WTC11 (cell line): Measurements from ENCODE around the gene PAPPA2. TPM values are rescaled to one million over a fixed set of nuclear protein-coding genes. Genes with fewer than 3 reads are reported as not detected.

Source experiments
- ATAC-seq: fragments of 200-7000 bp; cut with Tn5 transposase; 2 replicates; pipeline ENCODE4 v1.10.0; 2021; ENCODE audit warnings: mild to moderate bottlenecking, moderate library complexity
- CTCF ChIA-PET: fragments of 300-600 bp; sonication (Branson Sonifier 250); formaldehyde crosslinking; loops from one replicate; lab custom pipeline; 2021; ENCODE audit warnings: antibody characterized with exemption; lab: Charles Lee
- POLR2A ChIA-PET: fragments of 350-600 bp; sonication (Branson Sonifier 250); formaldehyde crosslinking; loops from one replicate; lab custom pipeline; 2021; ENCODE audit warnings: antibody characterized with exemption; lab: Charles Lee
- DNase-seq: peaks from one replicate; pipeline ENCODE4 v3.0.0; 2021; ENCODE audit warnings: low spot score
- H3K27ac Mint-ChIP-seq: 2 replicates; pipeline ENCODE4 v1.8.0; 2021; ENCODE audit warnings: mixed read lengths
- H3K27me3 Mint-ChIP-seq: 2 replicates; pipeline ENCODE4 v1.8.0; 2021; ENCODE audit warnings: low read depth, mild to moderate bottlenecking, moderate library complexity, mixed read lengths
- H3K36me3 Mint-ChIP-seq: 2 replicates; pipeline ENCODE4 v1.8.0; 2021; ENCODE audit warnings: mixed read lengths
- H3K4me1 Mint-ChIP-seq: 2 replicates; pipeline ENCODE4 v1.8.0; 2022; ENCODE audit warnings: mixed read lengths
- H3K4me3 Mint-ChIP-seq: 2 replicates; pipeline ENCODE4 v1.8.0; 2021; ENCODE audit warnings: mild to moderate bottlenecking, moderate library complexity, mixed read lengths
- H3K9me3 Mint-ChIP-seq: 2 replicates; pipeline ENCODE4 v1.8.0; 2021; ENCODE audit warnings: mixed read lengths
- AFF4 ChIP-seq: sonication (generic); formaldehyde crosslinking; IDR thresholded peaks from 2 replicates; pipeline ENCODE4 v1.8.1; 2023; ENCODE audit warnings: mild to moderate bottlenecking, missing genetic modification reagents, borderline replicate concordance
- ATF1 ChIP-seq: sonication (generic); formaldehyde crosslinking; IDR thresholded peaks from 2 replicates; pipeline ENCODE4 v1.8.1; 2023; ENCODE audit warnings: mild to moderate bottlenecking, moderate library complexity, missing genetic modification reagents
- ATF3 ChIP-seq: sonication (generic); formaldehyde crosslinking; conservative IDR thresholded peaks from 2 replicates; pipeline ENCODE4 v1.8.1; 2022; ENCODE audit warnings: mild to moderate bottlenecking, missing genetic modification reagents
- ELF4 ChIP-seq: sonication (generic); formaldehyde crosslinking; IDR thresholded peaks from 2 replicates; pipeline ENCODE4 v1.8.1; 2022; ENCODE audit warnings: low read depth, mild to moderate bottlenecking, moderate library complexity, missing genetic modification reagents
- JAZF1 ChIP-seq: fragments of 250-450 bp; sonication (Bioruptor Pico); IDR thresholded peaks from 2 replicates; pipeline ENCODE4 v1.9.0; 2021; ENCODE audit warnings: moderate library complexity, mild to moderate bottlenecking, inconsistent platforms
- JUN ChIP-seq: sonication (generic); formaldehyde crosslinking; IDR thresholded peaks from 2 replicates; pipeline ENCODE4 v1.8.0; 2023; ENCODE audit warnings: mild to moderate bottlenecking, missing genetic modification reagents
- PREB ChIP-seq: sonication (generic); formaldehyde crosslinking; IDR thresholded peaks from 2 replicates; pipeline ENCODE4 v1.8.1; 2022; ENCODE audit warnings: mild to moderate bottlenecking, missing genetic modification reagents, moderate library complexity, borderline replicate concordance
- RELA ChIP-seq: sonication (generic); formaldehyde crosslinking; IDR thresholded peaks from 2 replicates; pipeline ENCODE4 v1.8.1; 2022; ENCODE audit warnings: missing genetic modification reagents, mild to moderate bottlenecking, borderline replicate concordance
- STAT6 ChIP-seq: sonication (generic); formaldehyde crosslinking; conservative IDR thresholded peaks from 2 replicates; pipeline ENCODE4 v1.8.1; 2023; ENCODE audit warnings: mild to moderate bottlenecking, low read depth, missing genetic modification reagents, moderate library complexity
- TEAD4 ChIP-seq: sonication (generic); formaldehyde crosslinking; IDR thresholded peaks from 2 replicates; pipeline ENCODE4 v1.8.0; 2022; ENCODE audit warnings: mild to moderate bottlenecking, missing genetic modification reagents
- TP53 ChIP-seq: sonication (generic); formaldehyde crosslinking; IDR thresholded peaks from 2 replicates; pipeline ENCODE4 v1.8.1; 2023; ENCODE audit warnings: mild to moderate bottlenecking, missing genetic modification reagents
- USF2 ChIP-seq: sonication (generic); formaldehyde crosslinking; IDR thresholded peaks from 2 replicates; pipeline ENCODE4 v1.8.1; 2023; ENCODE audit warnings: mild to moderate bottlenecking, missing genetic modification reagents, moderate library complexity
- ZNF281 ChIP-seq: sonication (generic); formaldehyde crosslinking; IDR thresholded peaks from 2 replicates; pipeline ENCODE4 v1.8.0; 2023; ENCODE audit warnings: mild to moderate bottlenecking, missing genetic modification reagents
- ZNF423 ChIP-seq: fragments of 250-450 bp; sonication (Bioruptor Pico); IDR thresholded peaks from 2 replicates; pipeline ENCODE4 v2.1.2; 2022; ENCODE audit warnings: mild to moderate bottlenecking, moderate library complexity
- total RNA-seq: library from RNA; stranded (reverse); gene quantifications from 3 replicates; pipeline ENCODE4 v1.2.3, GENCODE V29; 2021

The PAPPA2 gene
- total RNA-seq, 1 experiment from 2014 or later = 0.74 TPM

GRCh38 chr1:176699821-176700220 is 236.8 kb downstream of the PAPPA2 start (continued):
- TF ChIP-seq JUN (CRISPR knock-in tag) (no peak), ELF4 (no peak), ZNF423 (no peak), JAZF1 (CRISPR knock-in tag) (no peak), ZNF281 (CRISPR knock-in tag) (no peak), ATF3 (CRISPR knock-in tag) (no peak), AFF4 (CRISPR knock-in tag) (no peak)

GRCh38 chr1:176701151-176701866 is 238.3 kb downstream of the PAPPA2 start:
- DNase-seq = no peak
- H3K9me3 Mint-ChIP-seq = no peaks in the 10 kb centered on the region
- peaks cover 7% of the 10 kb centered on the region for H3K4me1 Mint-ChIP-seq
- no peak for TF ChIP-seq TEAD4
- no peak for TF ChIP-seq PREB
- TF ChIP-seq USF2 (CRISPR knock-in tag) = no peak
- TF ChIP-seq JAZF1 (CRISPR knock-in tag) = no peak
- TF ChIP-seq RELA (CRISPR knock-in tag) = no peak
- TF ChIP-seq ATF1 (CRISPR knock-in tag) = no peak
- TF ChIP-seq STAT6 (CRISPR knock-in tag) = no peak
- TF ChIP-seq ELF4 = no peak
- no peak for TF ChIP-seq TP53 (CRISPR knock-in tag)
- H3K4me3 Mint-ChIP-seq = no peak overlapping the region
- no peaks in the 10 kb centered on the region for H3K27me3 Mint-ChIP-seq
- H3K27ac Mint-ChIP-seq = no peak overlapping the region
- no peak for ATAC-seq
- POLR2A ChIA-PET = no interaction called here
- no peaks in the 10 kb centered on the region for H3K36me3 Mint-ChIP-seq
- CTCF ChIA-PET = interaction anchor here (1.2 kb wide), 1 partner anchor 9 kb away, joined by 3 read pairs; no protein-coding TSS in a partner anchor
